GM12892 (cell line): Measurements from ENCODE around the gene ADNP.

Experiments
- POLR2A ChIP-seq: IDR thresholded peaks from 2 replicates; pipeline ENCODE4 v1.6.1; 2011; ENCODE audit warnings: low read depth, low read length, control low read depth
- POLR2AphosphoS5 ChIP-seq: IDR thresholded peaks from 2 replicates; pipeline ENCODE4 v1.6.1; 2011; ENCODE audit warnings: low read depth, low read length, control low read depth

- no peak for TF ChIP-seq POLR2A
- TF ChIP-seq POLR2AphosphoS5: no peak
These were observed 63.4 kb downstream of the ADNP start for GRCh38 chr20:50867805-50868204.
